Measurements from ENCODE around the gene SMYD3.

The SMYD3 gene

DNA sequence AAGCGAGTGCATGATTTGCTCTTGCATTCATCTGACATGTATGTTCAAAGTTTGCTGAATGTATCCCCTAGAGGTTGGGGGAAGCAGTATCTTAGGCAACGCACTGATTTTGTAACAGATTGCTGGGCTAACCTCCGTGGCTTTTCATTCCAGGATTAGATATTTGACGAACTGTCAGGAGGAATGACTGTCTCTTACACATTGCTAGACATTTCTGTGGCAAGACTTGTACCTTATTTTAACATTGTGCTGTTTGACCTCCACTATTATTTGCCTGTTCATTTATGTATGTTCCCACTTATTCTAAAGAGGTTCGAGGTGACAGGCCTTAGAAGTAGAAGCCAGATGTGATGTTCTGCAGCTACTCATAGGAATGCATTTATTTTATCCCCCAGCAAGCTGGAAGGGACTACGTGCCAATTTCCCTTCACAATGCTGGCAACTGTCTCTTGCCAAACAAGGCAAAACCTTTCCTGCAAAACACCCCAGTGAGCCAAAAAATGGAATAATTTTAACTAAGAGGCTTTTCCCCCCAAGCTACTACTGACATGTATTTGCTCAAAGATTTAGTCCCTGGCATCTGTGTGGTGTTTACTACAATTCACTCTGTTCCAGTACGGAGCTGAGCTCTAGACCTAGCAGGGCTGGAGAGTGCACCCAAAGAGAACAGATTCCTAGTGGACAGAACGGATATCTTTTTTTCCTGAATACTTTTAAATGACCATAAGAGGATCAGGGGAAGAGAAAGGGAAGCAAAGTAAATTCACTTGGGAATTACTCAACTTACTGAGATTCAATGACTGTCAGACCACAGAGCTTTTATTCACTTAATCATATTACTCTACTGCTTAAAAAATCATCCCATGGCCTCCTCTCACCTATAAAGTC is 646.2 kb downstream of the SMYD3 start:
- CTCF ChIA-PET = no interaction called here
- H3K9me3 ChIP-seq (ENCODE audit: control insufficient read depth, insufficient read depth, low read depth, low read length) = no peaks in the 10 kb centered on the region
- TF ChIP-seq KLF10 (tag by site-specific recombination; IDR thresholded peaks at IDR 0.05) = no peak
- no peak for TF ChIP-seq ZFP3 (tag by site-specific recombination; IDR thresholded peaks at IDR 0.05; ENCODE audit: low read depth)
- no peak for TF ChIP-seq HOXC10 (CRISPR knock-in tag; IDR thresholded peaks at IDR 0.05)
- no peak for TF ChIP-seq ZNF274 (IDR thresholded peaks at IDR 0.05; ENCODE audit: low read length)
- no peak for TF ChIP-seq ZNF274 (tag by site-specific recombination; IDR thresholded peaks at IDR 0.05; ENCODE audit: borderline replicate concordance)
- no peaks in the 10 kb centered on the region for H3K36me3 ChIP-seq (ENCODE audit: control insufficient read depth in 2 of 2, insufficient read depth in 1 of 2, low read length in 2 of 2)
- no peak overlapping the region for H3K27ac ChIP-seq (ENCODE audit: extremely low read depth, low read depth, low read length)
- POLR2A ChIA-PET = no interaction called here
- H3K4me1 ChIP-seq (ENCODE audit: control insufficient read depth, insufficient read depth, low read length) = no peaks in the 10 kb centered on the region
- H3K4me3 ChIP-seq (ENCODE audit: low read depth, low read length) = no peak overlapping the region

DNA sequence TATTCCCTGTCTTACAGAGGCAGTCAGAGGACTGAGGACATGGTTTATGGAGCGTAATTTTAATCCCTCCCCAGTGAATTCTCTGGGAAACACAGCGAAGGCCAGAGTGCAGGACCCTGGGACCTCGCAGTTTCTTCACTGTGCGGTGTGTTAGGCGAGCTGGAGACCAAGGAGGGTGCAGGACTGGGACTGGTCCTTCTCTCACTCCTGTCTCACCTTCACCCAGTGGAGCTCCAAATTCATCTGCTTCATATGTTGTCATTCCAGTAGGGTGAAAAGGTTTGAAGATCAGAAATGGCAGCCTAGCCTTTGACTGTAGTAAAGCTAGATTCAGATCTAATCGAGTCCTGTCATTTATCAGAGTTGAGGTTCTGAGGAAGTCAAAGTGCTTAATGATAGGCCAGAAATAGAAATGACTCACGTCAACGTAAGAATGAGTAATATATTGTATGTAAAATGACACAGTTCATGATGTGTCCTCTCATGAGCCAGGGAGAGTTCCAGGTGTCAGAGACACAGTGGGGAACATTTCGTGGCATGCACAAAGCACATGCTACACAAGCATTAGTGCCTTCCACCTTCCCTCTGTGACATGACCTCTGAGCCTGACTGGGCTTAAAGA is 647.5 kb downstream of the SMYD3 start:
- no peak overlapping the region for H3K27ac ChIP-seq (ENCODE audit: extremely low read depth, low read depth, low read length)

DNA sequence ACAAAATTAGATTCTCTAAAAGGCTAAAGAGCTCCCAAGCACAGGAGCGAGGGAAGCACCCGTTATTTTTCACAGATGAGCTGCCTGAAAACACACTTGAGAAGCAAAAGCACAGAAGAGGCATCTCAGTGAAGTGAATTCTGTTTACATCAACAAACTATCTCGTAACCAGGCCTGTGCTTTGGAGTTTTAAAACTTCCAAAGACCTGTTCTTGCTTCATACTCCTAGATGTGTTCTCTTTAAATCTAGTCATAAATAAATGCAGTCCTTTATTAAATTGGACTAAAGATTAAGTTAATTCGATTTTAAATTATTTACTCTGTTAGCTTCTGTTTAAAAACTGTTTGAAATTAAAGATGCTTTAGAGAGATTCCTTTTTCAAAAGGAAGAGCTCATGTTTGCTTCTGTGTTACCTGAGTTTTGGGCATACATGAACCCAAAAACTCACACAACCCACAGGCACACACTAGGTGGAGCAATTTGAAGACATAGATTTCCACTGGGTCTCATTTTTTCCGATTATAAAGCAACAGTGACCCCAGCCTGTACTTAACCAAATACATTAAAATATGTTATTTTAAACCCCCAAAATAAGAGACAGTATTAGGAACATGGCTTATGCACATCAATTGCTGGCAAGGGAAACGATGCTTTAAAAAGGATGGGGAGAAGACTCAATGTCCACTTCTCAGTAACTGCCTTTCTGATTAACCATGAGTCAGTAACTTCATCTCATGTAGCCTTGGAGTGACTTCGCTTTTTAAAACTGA is 648.2 kb downstream of the SMYD3 start:
- Histone ChIP-seq H3K27ac (ENCODE audit: extremely low read depth, low read depth, low read length) (no peak overlapping the region), H3K4me1 (ENCODE audit: control insufficient read depth, insufficient read depth, low read length) (no peaks in the 10 kb centered on the region), H3K4me3 (ENCODE audit: low read depth, low read length) (no peak overlapping the region), H3K9me3 (ENCODE audit: control insufficient read depth, insufficient read depth, low read depth, low read length) (no peaks in the 10 kb centered on the region), H3K36me3 (ENCODE audit: control insufficient read depth in 2 of 2, insufficient read depth in 1 of 2, low read length in 2 of 2) (no peaks in the 10 kb centered on the region)
- POLR2A ChIA-PET = no interaction called here
- CTCF ChIA-PET = interaction anchor here (0.9 to 1.2 kb wide), 3 partner anchors 16 to 144 kb away, joined by 3 to 4 read pairs (median 3); no protein-coding TSS in a partner anchor
- TF ChIP-seq GLI4 (tag by site-specific recombination; IDR thresholded peaks at IDR 0.05) (no peak), ZNF626 (tag by site-specific recombination; IDR thresholded peaks at IDR 0.05) (no peak), GLI2 (tag by site-specific recombination; IDR thresholded peaks at IDR 0.05; ENCODE audit: borderline replicate concordance, low read depth) (no peak)
- TF ChIP-seq, protein P1, sequence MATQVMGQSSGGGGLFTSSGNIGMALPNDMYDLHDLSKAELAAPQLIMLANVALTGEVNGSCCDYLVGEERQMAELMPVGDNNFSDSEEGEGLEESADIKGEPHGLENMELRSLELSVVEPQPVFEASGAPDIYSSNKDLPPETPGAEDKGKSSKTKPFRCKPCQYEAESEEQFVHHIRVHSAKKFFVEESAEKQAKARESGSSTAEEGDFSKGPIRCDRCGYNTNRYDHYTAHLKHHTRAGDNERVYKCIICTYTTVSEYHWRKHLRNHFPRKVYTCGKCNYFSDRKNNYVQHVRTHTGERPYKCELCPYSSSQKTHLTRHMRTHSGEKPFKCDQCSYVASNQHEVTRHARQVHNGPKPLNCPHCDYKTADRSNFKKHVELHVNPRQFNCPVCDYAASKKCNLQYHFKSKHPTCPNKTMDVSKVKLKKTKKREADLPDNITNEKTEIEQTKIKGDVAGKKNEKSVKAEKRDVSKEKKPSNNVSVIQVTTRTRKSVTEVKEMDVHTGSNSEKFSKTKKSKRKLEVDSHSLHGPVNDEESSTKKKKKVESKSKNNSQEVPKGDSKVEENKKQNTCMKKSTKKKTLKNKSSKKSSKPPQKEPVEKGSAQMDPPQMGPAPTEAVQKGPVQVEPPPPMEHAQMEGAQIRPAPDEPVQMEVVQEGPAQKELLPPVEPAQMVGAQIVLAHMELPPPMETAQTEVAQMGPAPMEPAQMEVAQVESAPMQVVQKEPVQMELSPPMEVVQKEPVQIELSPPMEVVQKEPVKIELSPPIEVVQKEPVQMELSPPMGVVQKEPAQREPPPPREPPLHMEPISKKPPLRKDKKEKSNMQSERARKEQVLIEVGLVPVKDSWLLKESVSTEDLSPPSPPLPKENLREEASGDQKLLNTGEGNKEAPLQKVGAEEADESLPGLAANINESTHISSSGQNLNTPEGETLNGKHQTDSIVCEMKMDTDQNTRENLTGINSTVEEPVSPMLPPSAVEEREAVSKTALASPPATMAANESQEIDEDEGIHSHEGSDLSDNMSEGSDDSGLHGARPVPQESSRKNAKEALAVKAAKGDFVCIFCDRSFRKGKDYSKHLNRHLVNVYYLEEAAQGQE (tag by site-specific recombination; IDR thresholded peaks at IDR 0.05) = no peak
- TF ChIP-seq, protein P2, sequence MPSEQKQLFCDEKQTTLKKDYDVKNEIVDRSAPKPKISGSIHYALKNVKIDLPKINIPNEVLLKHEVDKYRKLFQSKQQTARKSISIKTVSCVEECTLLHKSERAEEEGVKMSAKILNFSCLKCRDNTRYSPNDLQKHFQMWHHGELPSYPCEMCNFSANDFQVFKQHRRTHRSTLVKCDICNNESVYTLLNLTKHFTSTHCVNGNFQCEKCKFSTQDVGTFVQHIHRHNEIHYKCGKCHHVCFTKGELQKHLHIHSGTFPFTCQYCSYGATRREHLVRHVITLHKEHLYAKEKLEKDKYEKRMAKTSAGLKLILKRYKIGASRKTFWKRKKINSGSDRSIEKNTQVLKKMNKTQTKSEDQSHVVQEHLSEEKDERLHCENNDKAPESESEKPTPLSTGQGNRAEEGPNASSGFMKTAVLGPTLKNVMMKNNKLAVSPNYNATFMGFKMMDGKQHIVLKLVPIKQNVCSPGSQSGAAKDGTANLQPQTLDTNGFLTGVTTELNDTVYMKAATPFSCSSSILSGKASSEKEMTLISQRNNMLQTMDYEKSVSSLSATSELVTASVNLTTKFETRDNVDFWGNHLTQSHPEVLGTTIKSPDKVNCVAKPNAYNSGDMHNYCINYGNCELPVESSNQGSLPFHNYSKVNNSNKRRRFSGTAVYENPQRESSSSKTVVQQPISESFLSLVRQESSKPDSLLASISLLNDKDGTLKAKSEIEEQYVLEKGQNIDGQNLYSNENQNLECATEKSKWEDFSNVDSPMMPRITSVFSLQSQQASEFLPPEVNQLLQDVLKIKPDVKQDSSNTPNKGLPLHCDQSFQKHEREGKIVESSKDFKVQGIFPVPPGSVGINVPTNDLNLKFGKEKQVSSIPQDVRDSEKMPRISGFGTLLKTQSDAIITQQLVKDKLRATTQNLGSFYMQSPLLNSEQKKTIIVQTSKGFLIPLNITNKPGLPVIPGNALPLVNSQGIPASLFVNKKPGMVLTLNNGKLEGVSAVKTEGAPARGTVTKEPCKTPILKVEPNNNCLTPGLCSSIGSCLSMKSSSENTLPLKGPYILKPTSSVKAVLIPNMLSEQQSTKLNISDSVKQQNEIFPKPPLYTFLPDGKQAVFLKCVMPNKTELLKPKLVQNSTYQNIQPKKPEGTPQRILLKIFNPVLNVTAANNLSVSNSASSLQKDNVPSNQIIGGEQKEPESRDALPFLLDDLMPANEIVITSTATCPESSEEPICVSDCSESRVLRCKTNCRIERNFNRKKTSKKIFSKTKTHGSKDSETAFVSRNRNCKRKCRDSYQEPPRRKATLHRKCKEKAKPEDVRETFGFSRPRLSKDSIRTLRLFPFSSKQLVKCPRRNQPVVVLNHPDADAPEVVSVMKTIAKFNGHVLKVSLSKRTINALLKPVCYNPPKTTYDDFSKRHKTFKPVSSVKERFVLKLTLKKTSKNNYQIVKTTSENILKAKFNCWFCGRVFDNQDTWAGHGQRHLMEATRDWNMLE (tag by site-specific recombination; conservative IDR thresholded peaks at IDR 0.05; ENCODE audit: low read depth) = no peak

More for the DNA sequence above, 647.5 kb downstream of the SMYD3 start:
- Histone ChIP-seq H3K4me1 (ENCODE audit: control insufficient read depth, insufficient read depth, low read length) (no peaks in the 10 kb centered on the region), H3K9me3 (ENCODE audit: control insufficient read depth, insufficient read depth, low read depth, low read length) (no peaks in the 10 kb centered on the region), H3K4me3 (ENCODE audit: low read depth, low read length) (no peak overlapping the region), H3K36me3 (ENCODE audit: control insufficient read depth in 2 of 2, insufficient read depth in 1 of 2, low read length in 2 of 2) (no peaks in the 10 kb centered on the region)
- CTCF ChIA-PET = interaction anchor here (1.1 kb wide), 1 partner anchor 62 kb away, joined by 4 read pairs; no protein-coding TSS in a partner anchor
- TF ChIP-seq GLIS1 (tag by site-specific recombination; IDR thresholded peaks at IDR 0.05) = no peak
- no peak for TF ChIP-seq OVOL3 (tag by site-specific recombination; IDR thresholded peaks at IDR 0.05)
- no peak for TF ChIP-seq ZNF560 (tag by site-specific recombination; IDR thresholded peaks at IDR 0.05; ENCODE audit: borderline replicate concordance)
- TF ChIP-seq, protein P3, sequence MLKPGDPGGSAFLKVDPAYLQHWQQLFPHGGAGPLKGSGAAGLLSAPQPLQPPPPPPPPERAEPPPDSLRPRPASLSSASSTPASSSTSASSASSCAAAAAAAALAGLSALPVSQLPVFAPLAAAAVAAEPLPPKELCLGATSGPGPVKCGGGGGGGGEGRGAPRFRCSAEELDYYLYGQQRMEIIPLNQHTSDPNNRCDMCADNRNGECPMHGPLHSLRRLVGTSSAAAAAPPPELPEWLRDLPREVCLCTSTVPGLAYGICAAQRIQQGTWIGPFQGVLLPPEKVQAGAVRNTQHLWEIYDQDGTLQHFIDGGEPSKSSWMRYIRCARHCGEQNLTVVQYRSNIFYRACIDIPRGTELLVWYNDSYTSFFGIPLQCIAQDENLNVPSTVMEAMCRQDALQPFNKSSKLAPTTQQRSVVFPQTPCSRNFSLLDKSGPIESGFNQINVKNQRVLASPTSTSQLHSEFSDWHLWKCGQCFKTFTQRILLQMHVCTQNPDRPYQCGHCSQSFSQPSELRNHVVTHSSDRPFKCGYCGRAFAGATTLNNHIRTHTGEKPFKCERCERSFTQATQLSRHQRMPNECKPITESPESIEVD (tag by site-specific recombination; IDR thresholded peaks at IDR 0.05) = no peak
- no peak for TF ChIP-seq SCRT2 (tag by site-specific recombination; IDR thresholded peaks at IDR 0.05)
- TF ChIP-seq ZNF48 (tag by site-specific recombination; IDR thresholded peaks at IDR 0.05) = no peak
- no peak for TF ChIP-seq ZNF132 (tag by site-specific recombination; IDR thresholded peaks at IDR 0.05; ENCODE audit: borderline replicate concordance)
- TF ChIP-seq ZNF324 (tag by site-specific recombination; IDR thresholded peaks at IDR 0.05) = no peak
- TF ChIP-seq, protein P4, sequence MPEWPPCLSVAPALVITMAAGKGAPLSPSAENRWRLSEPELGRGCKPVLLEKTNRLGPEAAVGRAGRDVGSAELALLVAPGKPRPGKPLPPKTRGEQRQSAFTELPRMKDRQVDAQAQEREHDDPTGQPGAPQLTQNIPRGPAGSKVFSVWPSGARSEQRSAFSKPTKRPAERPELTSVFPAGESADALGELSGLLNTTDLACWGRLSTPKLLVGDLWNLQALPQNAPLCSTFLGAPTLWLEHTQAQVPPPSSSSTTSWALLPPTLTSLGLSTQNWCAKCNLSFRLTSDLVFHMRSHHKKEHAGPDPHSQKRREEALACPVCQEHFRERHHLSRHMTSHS (tag by site-specific recombination; IDR thresholded peaks at IDR 0.05) = no peak
- TF ChIP-seq ZNF561 (tag by site-specific recombination; IDR thresholded peaks at IDR 0.05; ENCODE audit: borderline replicate concordance) = no peak
- no peak for TF ChIP-seq IKZF3 (tag by site-specific recombination; IDR thresholded peaks at IDR 0.05)
- no peak for TF ChIP-seq ZFP69B (tag by site-specific recombination; IDR thresholded peaks at IDR 0.05)
- no peak for TF ChIP-seq ZBTB21 (tag by site-specific recombination; IDR thresholded peaks at IDR 0.05)
- POLR2A ChIA-PET = no interaction called here
